Measurements from ENCODE around the gene NEK5. TPM values are rescaled to one million over a fixed set of nuclear protein-coding genes. Genes with fewer than 3 reads are reported as not detected.

NEK5 gene
- total RNA-seq, 1 donor from 2014 or later: not detected

GRCh38 chr13:51993713-51994112, 135.2 kb downstream of the NEK5 start:
- DNase-seq (ENCODE audit: low spot score): no peak

GRCh38 chr13:51988988-51989618, 139.8 kb downstream of the NEK5 start:
- no peak for DNase-seq (ENCODE audit: low spot score)

Other genes starting within 250 kb of the NEK5 start
- 7.1 TPM for gene ATP7B, start 117.6 kb downstream of the NEK5 start, total RNA-seq
- 28.2 TPM for gene ALG11, start 116.7 kb downstream of the NEK5 start, total RNA-seq
- 12.5 TPM for gene UTP14C, start 104.4 kb downstream of the NEK5 start, total RNA-seq
- 11.4 TPM for gene NEK3, start 30.5 kb upstream of the NEK5 start, total RNA-seq

Data from mesenteric fat pad (tissue), 1 donor.